Left ventricle myocardium inferior (tissue), 1 donor: ENCODE measurements around the gene MYO9A. TPM values are rescaled to one million over a fixed set of nuclear protein-coding genes. Genes with fewer than 3 reads are reported as not detected.

Experiments
- DNase-seq: peaks from one replicate; pipeline ENCODE4 v3.0.0-alpha.2; 2020
- H3K27ac ChIP-seq: fragments of 200-600 bp; replicated peaks from 2 replicates; pipeline ENCODE4 v1.8.0; 2021
- H3K27me3 ChIP-seq: fragments of 200-600 bp; 2 replicates; pipeline ENCODE4 v1.8.0; 2021; ENCODE audit warnings: low read depth
- H3K36me3 ChIP-seq: fragments of 200-600 bp; 2 replicates; pipeline ENCODE4 v1.8.0; 2021
- H3K4me1 ChIP-seq: fragments of 200-600 bp; 2 replicates; pipeline ENCODE4 v1.8.0; 2021
- H3K4me3 ChIP-seq: fragments of 200-600 bp; 2 replicates; pipeline ENCODE4 v1.8.0; 2021; ENCODE audit warnings: mild to moderate bottlenecking, moderate library complexity
- H3K9me3 ChIP-seq: fragments of 200-600 bp; replicated peaks from 2 replicates; pipeline ENCODE4 v1.8.0; 2021
- CTCF ChIP-seq: fragments of 200-600 bp; IDR thresholded peaks from 2 replicates; pipeline ENCODE4 v1.8.0; 2021; ENCODE audit warnings: antibody characterized with exemption, mild to moderate bottlenecking, borderline replicate concordance
- intact Hi-C: fragments of 100-400 bp; cut with micrococcal nuclease; formaldehyde crosslinking; loops from one replicate; pipeline ENCODE4 v1.11.0; 2022
- total RNA-seq: library from RNA; stranded (reverse); fragmentation: NEBNext Ultra II Directional; extraction: Animal tissue kit (Norgen Biotek cat#: 25700); gene quantifications from one replicate; pipeline ENCODE4 v1.2.1, GENCODE V29; 2021
- donor health status: DM: no; HTN: yes; CAD: no; lungs with severe emphysema.

Gene MYO9A
- total RNA-seq, 1 donor from 2014 or later: 22.5 TPM

GRCh38 chr15:72098040-72098439 lies 19.9 kb downstream of the MYO9A start:
- Histone ChIP-seq H3K27ac (no peak overlapping the region), H3K4me3 (no peak overlapping the region), H3K27me3 (no peaks in the 10 kb centered on the region), H3K36me3 (peaks cover 6% of the 10 kb centered on the region), H3K9me3 (no peaks in the 10 kb centered on the region), H3K4me1 (peaks cover 6% of the 10 kb centered on the region)
- intact Hi-C loops: no loop called here
- TF ChIP-seq CTCF: no peak
- DNase-seq: no peak

- no peak overlapping the region for H3K4me3 ChIP-seq
- intact Hi-C loops: no loop called here
- no peak for TF ChIP-seq CTCF
- peaks cover 6% of the 10 kb centered on the region for H3K36me3 ChIP-seq
- peaks cover 11% of the 10 kb centered on the region for H3K4me1 ChIP-seq
- no peak overlapping the region for H3K27ac ChIP-seq
- DNase-seq: no peak
- H3K9me3 ChIP-seq: no peaks in the 10 kb centered on the region
- no peaks in the 10 kb centered on the region for H3K27me3 ChIP-seq
These were observed 21.2 kb downstream of the MYO9A start for GRCh38 chr15:72096796-72097195.

GRCh38 chr15:72092691-72093090 lies 25.3 kb downstream of the MYO9A start:
- intact Hi-C loops: no loop called here
- H3K4me3 ChIP-seq: no peak overlapping the region
- no peak for TF ChIP-seq CTCF
- H3K27ac ChIP-seq: no peak overlapping the region
- peaks cover 27% of the 10 kb centered on the region for H3K4me1 ChIP-seq
- no peak for DNase-seq
- peaks cover 6% of the 10 kb centered on the region for H3K36me3 ChIP-seq
- H3K9me3 ChIP-seq: no peaks in the 10 kb centered on the region
- H3K27me3 ChIP-seq: no peaks in the 10 kb centered on the region

GRCh38 chr15:72092006-72092405 lies 25.9 kb downstream of the MYO9A start:
- Histone ChIP-seq H3K4me3 (no peak overlapping the region), H3K36me3 (peaks cover 6% of the 10 kb centered on the region), H3K27ac (no peak overlapping the region), H3K27me3 (no peaks in the 10 kb centered on the region), H3K4me1 (peaks cover 34% of the 10 kb centered on the region), H3K9me3 (no peaks in the 10 kb centered on the region)
- intact Hi-C loops: no loop called here
- DNase-seq: no peak
- TF ChIP-seq CTCF: no peak

- intact Hi-C loops: no loop called here
- Histone ChIP-seq H3K27me3 (no peaks in the 10 kb centered on the region), H3K4me3 (no peak overlapping the region), H3K4me1 (peaks cover 46% of the 10 kb centered on the region), H3K9me3 (no peaks in the 10 kb centered on the region), H3K27ac (no peak overlapping the region), H3K36me3 (no peaks in the 10 kb centered on the region)
- TF ChIP-seq CTCF: no peak
- no peak for DNase-seq
These were observed 30.9 kb downstream of the MYO9A start for GRCh38 chr15:72086920-72087648.
